ENCODE results near the gene SENP1.
"Not testable (repeated sequence)": the region's sequence is repeated elsewhere in the genome, so short reads cannot be mapped to it uniquely, and the experiment has no call there.

SENP1 gene

GRCh38 chr12:48105867-48106680 lies at the start of gene SENP1:
Gene SENP1 (minus strand): TSS chr12:48106079. CDS start chr12:48101472, 4,607 bp downstream.
- DNase-seq, result peak; percentile 36

GRCh38 chr12:48151103-48151771 lies 45.4 kb upstream of the SENP1 start:
- DNase-seq, result no peak

GRCh38 chr12:48145981-48146380 lies 40.1 kb upstream of the SENP1 start:
- no peak for DNase-seq

- no peak for DNase-seq
These were observed 38.0 kb upstream of the SENP1 start for GRCh38 chr12:48143898-48144297.

- DNase-seq, result no peak
These were observed 37.2 kb upstream of the SENP1 start for GRCh38 chr12:48142818-48143674.

- DNase-seq, result no peak
These were observed 29.1 kb upstream of the SENP1 start for GRCh38 chr12:48135027-48135426.

GRCh38 chr12:48132826-48133225 lies 26.9 kb upstream of the SENP1 start:
- no peak for DNase-seq

GRCh38 chr12:48131517-48131916 lies 25.6 kb upstream of the SENP1 start:
- no peak for DNase-seq

- DNase-seq, result no peak
These were observed 23.5 kb upstream of the SENP1 start for GRCh38 chr12:48129376-48129775.

GRCh38 chr12:48128800-48129199 lies 22.9 kb upstream of the SENP1 start:
- DNase-seq, result no peak

- DNase-seq, result no peak
These were observed 21.2 kb upstream of the SENP1 start for GRCh38 chr12:48126953-48127630.

GRCh38 chr12:48125985-48126384 lies 20.1 kb upstream of the SENP1 start:
- no peak for DNase-seq

- DNase-seq, result not testable (repeated sequence)
These were observed 19.7 kb upstream of the SENP1 start for GRCh38 chr12:48125542-48125941.

- no peak for DNase-seq
These were observed 17.3 kb upstream of the SENP1 start for GRCh38 chr12:48123169-48123568.

GRCh38 chr12:48122065-48122834 lies 16.4 kb upstream of the SENP1 start:
- no peak for DNase-seq

- DNase-seq, result no peak
These were observed 15.6 kb upstream of the SENP1 start for GRCh38 chr12:48121522-48121921.

GRCh38 chr12:48119834-48120195 lies 13.9 kb upstream of the SENP1 start:
- DNase-seq, result no peak

GRCh38 chr12:48119078-48119833 lies 13.4 kb upstream of the SENP1 start, which contains the start of gene PFKM:
Gene PFKM (plus strand): TSS chr12:48119364. CDS start chr12:48122775, 3,411 bp downstream.
- DNase-seq, result peak; percentile 19

- no peak for DNase-seq
These were observed 12.5 kb upstream of the SENP1 start for GRCh38 chr12:48118284-48118871.

- no peak for DNase-seq
These were observed 10.1 kb upstream of the SENP1 start for GRCh38 chr12:48115957-48116356.

- DNase-seq, result not testable (repeated sequence)
These were observed 5.4 kb upstream of the SENP1 start for GRCh38 chr12:48111312-48111693.
